Colonic mucosa (tissue), 4 donors: Measurements from ENCODE around the gene ABLIM3. TPM values are rescaled to one million over a fixed set of nuclear protein-coding genes. Genes with fewer than 3 reads are reported as not detected.

Experiments
- DNase-seq: peaks from one replicate; pipeline ENCODE4 v3.0.0-alpha.2; 2020
- H3K27ac ChIP-seq: fragments of 200-600 bp; one replicate; pipeline ENCODE4 v1.8.0; 2021
- H3K27me3 ChIP-seq: fragments of 200-600 bp; one replicate; pipeline ENCODE4 v1.8.0; 2021
- H3K36me3 ChIP-seq: fragments of 200-600 bp; one replicate; pipeline ENCODE4 v1.8.0; 2021
- H3K4me1 ChIP-seq: fragments of 200-600 bp; one replicate; pipeline ENCODE4 v1.8.0; 2021; ENCODE audit warnings: mild to moderate bottlenecking
- H3K4me3 ChIP-seq: fragments of 200-600 bp; one replicate; pipeline ENCODE4 v1.8.0; 2021
- H3K9ac ChIP-seq, 2 donors: one replicate each; pipeline ENCODE4 v1.7.0; 2013; ENCODE audit warnings: control low read depth in 2 of 2, low read depth in 2 of 2, low read length in 2 of 2
- H3K9me3 ChIP-seq: fragments of 200-600 bp; one replicate; pipeline ENCODE4 v1.8.0; 2021
- intact Hi-C: fragments of 100-400 bp; cut with DNase I; formaldehyde crosslinking; loops from one replicate; pipeline ENCODE4 v1.14.1; 2022
- total RNA-seq, 2 donors: library from RNA; stranded (reverse); fragmentation: NEBNext Ultra II Directional in 1 of 2; extraction: Animal tissue kit (Norgen Biotek cat#: 25700) in 1 of 2; gene quantifications; one replicate each; pipeline ENCODE4 v1.2.1, GENCODE V29; 2021
- TF ChIP-seq, protein P1 (sequence below): fragments of 200-600 bp; IDR thresholded peaks from one replicate; pipeline ENCODE4 v1.8.0; 2022; ENCODE audit warnings: antibody characterized with exemption, mild to moderate bottlenecking
- donor health status: healthy.
- donor health status: DM: no; HTN: no; CAD: no.
- donor health status: DM: no; HTN: no; CAD: no.

ABLIM3 gene
- total RNA-seq, 2 donors from 2014 or later = 2.3 to 4.1 TPM

DNA sequence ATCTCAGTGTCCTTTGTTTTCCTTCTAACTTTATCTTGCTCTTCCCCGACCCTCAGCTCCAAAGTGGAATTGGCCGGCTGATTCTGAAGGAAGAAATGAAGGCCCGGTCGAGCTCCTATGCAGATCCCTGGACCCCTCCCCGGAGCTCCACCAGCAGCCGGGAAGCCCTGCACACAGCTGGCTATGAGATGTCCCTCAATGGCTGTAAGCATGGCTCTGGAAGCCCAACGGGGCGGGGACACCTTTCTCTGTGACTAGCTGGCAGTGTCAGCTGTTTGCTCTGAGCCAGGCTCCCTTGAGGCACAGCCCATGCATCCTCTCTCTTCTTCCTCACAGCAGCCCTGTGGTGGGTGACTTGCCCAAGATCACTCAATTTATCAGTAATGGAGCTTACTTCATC is 106.4 kb downstream of the ABLIM3 start:
- no peak overlapping the region for H3K27ac ChIP-seq
- no peaks in the 10 kb centered on the region for H3K36me3 ChIP-seq
- no peaks in the 10 kb centered on the region for H3K4me1 ChIP-seq
- H3K9ac ChIP-seq = no peak overlapping the region
- no peak for DNase-seq
- no peak overlapping the region for H3K4me3 ChIP-seq
- no peaks in the 10 kb centered on the region for H3K9me3 ChIP-seq
- TF ChIP-seq, protein P1, sequence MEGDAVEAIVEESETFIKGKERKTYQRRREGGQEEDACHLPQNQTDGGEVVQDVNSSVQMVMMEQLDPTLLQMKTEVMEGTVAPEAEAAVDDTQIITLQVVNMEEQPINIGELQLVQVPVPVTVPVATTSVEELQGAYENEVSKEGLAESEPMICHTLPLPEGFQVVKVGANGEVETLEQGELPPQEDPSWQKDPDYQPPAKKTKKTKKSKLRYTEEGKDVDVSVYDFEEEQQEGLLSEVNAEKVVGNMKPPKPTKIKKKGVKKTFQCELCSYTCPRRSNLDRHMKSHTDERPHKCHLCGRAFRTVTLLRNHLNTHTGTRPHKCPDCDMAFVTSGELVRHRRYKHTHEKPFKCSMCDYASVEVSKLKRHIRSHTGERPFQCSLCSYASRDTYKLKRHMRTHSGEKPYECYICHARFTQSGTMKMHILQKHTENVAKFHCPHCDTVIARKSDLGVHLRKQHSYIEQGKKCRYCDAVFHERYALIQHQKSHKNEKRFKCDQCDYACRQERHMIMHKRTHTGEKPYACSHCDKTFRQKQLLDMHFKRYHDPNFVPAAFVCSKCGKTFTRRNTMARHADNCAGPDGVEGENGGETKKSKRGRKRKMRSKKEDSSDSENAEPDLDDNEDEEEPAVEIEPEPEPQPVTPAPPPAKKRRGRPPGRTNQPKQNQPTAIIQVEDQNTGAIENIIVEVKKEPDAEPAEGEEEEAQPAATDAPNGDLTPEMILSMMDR = no peak
- intact Hi-C loops = no loop called here
- H3K27me3 ChIP-seq = no peaks in the 10 kb centered on the region

GRCh38 chr5:149251546-149251945 is 110.3 kb downstream of the ABLIM3 start:
- TF ChIP-seq, protein P1 = no peak
- H3K9me3 ChIP-seq = no peaks in the 10 kb centered on the region
- H3K9ac ChIP-seq = no peak overlapping the region
- no peak for DNase-seq
- no peaks in the 10 kb centered on the region for H3K36me3 ChIP-seq
- H3K27me3 ChIP-seq = no peaks in the 10 kb centered on the region
- H3K4me3 ChIP-seq = no peak overlapping the region
- no peaks in the 10 kb centered on the region for H3K4me1 ChIP-seq
- intact Hi-C loops = no loop called here
- H3K27ac ChIP-seq = no peak overlapping the region

DNA sequence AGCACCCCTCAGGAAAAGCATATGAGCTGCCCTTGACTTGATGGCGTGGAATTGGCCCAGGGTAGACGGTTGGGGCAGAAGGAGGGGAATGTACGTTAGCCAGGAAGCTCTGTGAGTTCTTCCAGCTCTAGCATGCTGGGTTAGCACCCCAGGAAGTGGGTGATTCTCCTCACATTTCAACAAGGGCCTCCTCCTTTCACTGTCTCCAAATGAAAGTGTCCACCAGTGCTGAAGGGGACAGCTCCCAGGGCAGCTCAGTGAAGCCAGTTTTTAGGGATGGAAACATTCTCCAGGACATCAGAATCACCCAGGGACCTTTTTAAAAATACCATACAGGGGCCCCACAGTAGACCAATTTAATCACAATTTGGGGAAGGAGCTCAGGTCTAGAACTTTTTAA is 113.2 kb downstream of the ABLIM3 start:
- intact Hi-C loops = no loop called here
- H3K9me3 ChIP-seq = no peaks in the 10 kb centered on the region
- H3K27me3 ChIP-seq = no peaks in the 10 kb centered on the region
- TF ChIP-seq, protein P1 = no peak
- H3K4me3 ChIP-seq = no peak overlapping the region
- H3K4me1 ChIP-seq = no peaks in the 10 kb centered on the region
- no peak for DNase-seq
- no peak overlapping the region for H3K27ac ChIP-seq
- no peak overlapping the region for H3K9ac ChIP-seq
- H3K36me3 ChIP-seq = no peaks in the 10 kb centered on the region

DNA sequence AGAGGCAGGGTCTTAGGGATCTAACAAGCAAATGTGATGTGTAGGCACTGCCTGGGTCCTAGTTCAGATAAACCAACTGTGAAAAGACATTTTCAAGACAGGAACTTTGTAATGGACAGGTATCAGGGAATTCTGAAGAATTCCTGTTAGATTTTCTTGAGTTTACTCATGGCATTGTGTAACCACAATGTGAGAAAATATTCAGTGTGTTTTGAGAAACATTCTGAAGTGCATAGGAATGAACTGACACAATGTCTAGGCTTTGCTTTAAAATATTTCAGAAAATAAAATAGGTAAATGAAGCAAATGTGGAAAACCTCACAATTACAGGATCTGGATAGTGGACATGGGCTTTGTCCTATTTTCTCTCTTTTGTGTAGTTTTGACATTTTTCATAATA is 115.2 kb downstream of the ABLIM3 start:
- no peak overlapping the region for H3K27ac ChIP-seq
- intact Hi-C loops = no loop called here
- H3K9me3 ChIP-seq = no peaks in the 10 kb centered on the region
- H3K27me3 ChIP-seq = no peaks in the 10 kb centered on the region
- H3K9ac ChIP-seq = no peak overlapping the region
- no peaks in the 10 kb centered on the region for H3K4me1 ChIP-seq
- H3K36me3 ChIP-seq = no peaks in the 10 kb centered on the region
- H3K4me3 ChIP-seq = no peak overlapping the region
- DNase-seq = no peak
- TF ChIP-seq, protein P1 = no peak

- Histone ChIP-seq H3K4me3 (no peak overlapping the region), H3K4me1 (no peaks in the 10 kb centered on the region), H3K9ac (no peak overlapping the region), H3K27ac (no peak overlapping the region), H3K9me3 (no peaks in the 10 kb centered on the region), H3K27me3 (no peaks in the 10 kb centered on the region), H3K36me3 (no peaks in the 10 kb centered on the region)
- intact Hi-C loops = no loop called here
- TF ChIP-seq, protein P1 = no peak
- no peak for DNase-seq
Measured at GRCh38 chr5:149257131-149257530, 115.8 kb downstream of the ABLIM3 start.
